Endodermal cell (in vitro differentiated cells): ENCODE measurements around the gene CSF1. TPM values are rescaled to one million over a fixed set of nuclear protein-coding genes. Genes with fewer than 3 reads are reported as not detected.
A peak's percentile ranks its signal among the peaks of the same experiment; 100 is the strongest.

Source experiments
- DNase-seq: peaks from one replicate; pipeline ENCODE4 v3.0.0-alpha.2; 2017
- H3K27ac ChIP-seq: 2 replicates; pipeline ENCODE4 v1.5.1; 2013; ENCODE audit warnings: mild to moderate bottlenecking, low read depth, low read length, moderate library complexity
- H3K27me3 ChIP-seq: 2 replicates; pipeline ENCODE4 v1.6.1; 2013; ENCODE audit warnings: mild to moderate bottlenecking, low read length, moderate library complexity; ENCODE audit not compliant: insufficient read depth, control insufficient read depth, poor library complexity, severe bottlenecking
- H3K36me3 ChIP-seq: 2 replicates; pipeline ENCODE4 v1.7.0; 2013; ENCODE audit warnings: mild to moderate bottlenecking, low read length, moderate library complexity; ENCODE audit not compliant: control insufficient read depth, insufficient read depth
- H3K4me1 ChIP-seq: one replicate; pipeline ENCODE4 v1.7.0; 2013; ENCODE audit warnings: low read length; ENCODE audit not compliant: control insufficient read depth, insufficient read depth
- H3K4me3 ChIP-seq: 2 replicates; pipeline ENCODE4 v1.5.1; 2013; ENCODE audit warnings: mild to moderate bottlenecking, low read length, moderate library complexity
- H3K9ac ChIP-seq: 2 replicates; pipeline ENCODE4 v1.6.1; 2013; ENCODE audit warnings: mild to moderate bottlenecking, low read length, moderate library complexity; ENCODE audit not compliant: poor library complexity, severe bottlenecking; ENCODE audit errors: extremely low read depth
- H3K9me3 ChIP-seq: 2 replicates; pipeline ENCODE4 v1.6.1; 2013; ENCODE audit warnings: mild to moderate bottlenecking, low read length, moderate library complexity; ENCODE audit not compliant: control insufficient read depth
- H3K27ac Mint-ChIP-seq: 2 replicates; pipeline ENCODE4 v1.8.0; 2020; ENCODE audit warnings: mixed read lengths
- H3K27me3 Mint-ChIP-seq: 2 replicates; pipeline ENCODE4 v1.8.0; 2021; ENCODE audit warnings: mild to moderate bottlenecking, mixed read lengths; ENCODE audit not compliant: insufficient read depth
- H3K36me3 Mint-ChIP-seq: 2 replicates; pipeline ENCODE4 v1.8.0; 2020; ENCODE audit warnings: low read depth, mixed read lengths
- H3K4me1 Mint-ChIP-seq: 2 replicates; pipeline ENCODE4 v1.8.0; 2020; ENCODE audit warnings: mixed read lengths
- H3K4me3 Mint-ChIP-seq: 2 replicates; pipeline ENCODE4 v1.8.0; 2020; ENCODE audit warnings: mild to moderate bottlenecking, moderate library complexity, mixed read lengths
- H3K9me3 Mint-ChIP-seq: 2 replicates; pipeline ENCODE4 v1.8.0; 2020; ENCODE audit warnings: mild to moderate bottlenecking, mixed read lengths
- WGBS, 2 experiments: methylation state at CpG; one replicate each; pipeline versions ENCODE4 v1.1.5 to v1.1.7; 2013; ENCODE audit warnings: missing lambda C conversion rate in 2 of 2, mixed read lengths in 1 of 2; ENCODE audit not compliant: insufficient coverage in 1 of 2, insufficient read length in 1 of 2; 5-methylcytosine and 5-hydroxymethylcytosine counted together
- total RNA-seq, 2 donors: library from RNA; stranded (reverse); fragmentation: NEBNext Ultra II Directional in 1 of 2; extraction: Animal tissue kit (Norgen Biotek cat#: 25700) in 1 of 2; gene quantifications; 2 replicates in 1 of 2; 3 replicates in 1 of 2; pipeline ENCODE4 v1.2.1, GENCODE V29; 2021
- TF ChIP-seq, protein P1 (sequence below): fragments of 200-600 bp; sonication (generic); conservative IDR thresholded peaks from 2 replicates; pipeline ENCODE4 v1.5.0; 2021; ENCODE audit warnings: antibody characterized with exemption, mild to moderate bottlenecking

The CSF1 gene
- total RNA-seq, 2 donors from 2014 or later, result 1.0 to 2.1 TPM

DNA sequence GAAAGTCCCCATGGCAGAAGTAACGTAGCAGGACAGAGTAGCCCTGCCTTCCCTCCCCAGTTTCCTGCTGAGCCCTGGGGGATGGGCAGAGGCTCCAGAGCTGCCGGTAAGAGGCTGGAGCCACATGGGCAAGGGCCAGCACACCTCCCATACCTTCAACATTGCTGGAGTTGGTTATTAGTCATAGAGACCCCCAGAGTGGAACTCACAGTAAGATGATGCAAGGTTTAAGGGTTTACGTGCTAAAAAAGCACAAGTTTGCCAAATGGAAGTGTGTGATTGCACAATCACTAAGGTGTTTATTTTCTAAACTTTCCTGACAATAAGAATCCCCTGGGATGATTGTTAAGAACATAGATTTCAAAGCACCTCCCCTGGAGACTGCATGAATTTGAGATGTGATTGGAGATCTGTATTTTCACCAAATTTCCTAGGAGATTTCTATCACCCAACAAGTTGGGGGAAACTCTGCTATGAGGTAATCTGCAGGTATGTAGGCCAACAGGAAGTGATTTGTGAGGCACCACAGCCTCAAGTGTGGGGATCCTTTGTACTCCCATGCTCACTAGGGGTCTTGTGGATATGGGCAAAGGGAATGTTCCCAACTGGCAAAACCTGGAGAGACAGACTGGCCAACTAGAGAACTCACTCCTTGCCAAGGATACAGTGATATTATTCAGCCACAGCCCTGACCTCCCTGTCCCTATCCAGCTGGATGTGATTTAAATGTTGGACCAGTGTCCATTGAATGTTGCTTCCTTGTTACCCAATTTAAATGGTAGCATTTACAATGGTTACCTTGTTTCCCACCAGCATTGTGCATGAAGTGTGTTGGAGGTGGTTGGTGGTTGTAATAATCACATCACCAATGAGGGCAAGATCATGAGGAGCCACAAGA lies 37.1 kb upstream of the CSF1 start:
- Mint-ChIP-seq H3K4me1 (peaks cover 35% of the 10 kb centered on the region), H3K36me3 (no peaks in the 10 kb centered on the region), H3K9me3 (no peaks in the 10 kb centered on the region), H3K27me3 (no peaks in the 10 kb centered on the region), H3K27ac (peak overlapping the region; percentile 61), H3K4me3 (no peak overlapping the region)
- Histone ChIP-seq H3K27me3 (no peaks in the 10 kb centered on the region), H3K4me3 (no peak overlapping the region), H3K4me1 (peaks cover 15% of the 10 kb centered on the region), H3K9ac (no peak overlapping the region), H3K27ac (no peak overlapping the region), H3K36me3 (no peaks in the 10 kb centered on the region), H3K9me3 (no peaks in the 10 kb centered on the region)
- peak; percentile 64 for DNase-seq
- WGBS, 2 experiments, result 76% methylated on average over 3 of the region's 3 CpGs; no CpG with 5 or more reads in 1 of the 2 experiments
- TF ChIP-seq, protein P1, sequence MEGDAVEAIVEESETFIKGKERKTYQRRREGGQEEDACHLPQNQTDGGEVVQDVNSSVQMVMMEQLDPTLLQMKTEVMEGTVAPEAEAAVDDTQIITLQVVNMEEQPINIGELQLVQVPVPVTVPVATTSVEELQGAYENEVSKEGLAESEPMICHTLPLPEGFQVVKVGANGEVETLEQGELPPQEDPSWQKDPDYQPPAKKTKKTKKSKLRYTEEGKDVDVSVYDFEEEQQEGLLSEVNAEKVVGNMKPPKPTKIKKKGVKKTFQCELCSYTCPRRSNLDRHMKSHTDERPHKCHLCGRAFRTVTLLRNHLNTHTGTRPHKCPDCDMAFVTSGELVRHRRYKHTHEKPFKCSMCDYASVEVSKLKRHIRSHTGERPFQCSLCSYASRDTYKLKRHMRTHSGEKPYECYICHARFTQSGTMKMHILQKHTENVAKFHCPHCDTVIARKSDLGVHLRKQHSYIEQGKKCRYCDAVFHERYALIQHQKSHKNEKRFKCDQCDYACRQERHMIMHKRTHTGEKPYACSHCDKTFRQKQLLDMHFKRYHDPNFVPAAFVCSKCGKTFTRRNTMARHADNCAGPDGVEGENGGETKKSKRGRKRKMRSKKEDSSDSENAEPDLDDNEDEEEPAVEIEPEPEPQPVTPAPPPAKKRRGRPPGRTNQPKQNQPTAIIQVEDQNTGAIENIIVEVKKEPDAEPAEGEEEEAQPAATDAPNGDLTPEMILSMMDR, result no peak

DNA sequence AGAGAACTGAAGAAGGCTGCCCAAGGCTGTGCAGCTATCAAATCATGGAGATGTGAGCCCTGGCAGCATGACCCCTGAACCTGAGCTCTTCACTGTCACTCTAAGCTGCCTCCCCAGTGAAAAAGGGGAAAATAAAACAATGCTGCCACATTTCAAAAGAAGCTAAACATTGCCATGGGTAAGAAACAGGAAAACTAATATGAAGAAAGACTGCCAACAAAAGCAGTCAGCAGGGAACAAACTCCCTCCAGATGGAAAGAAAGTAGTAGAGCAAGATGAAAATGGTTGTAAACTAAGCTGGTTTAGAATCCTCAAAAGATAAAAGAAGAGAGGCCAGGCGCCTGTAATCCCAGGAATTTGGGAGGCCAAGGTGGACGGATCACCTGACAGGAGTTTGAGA lies 36.2 kb upstream of the CSF1 start:
- Histone ChIP-seq H3K4me3 (no peak overlapping the region), H3K4me1 (peaks cover 15% of the 10 kb centered on the region), H3K9ac (no peak overlapping the region), H3K9me3 (no peaks in the 10 kb centered on the region), H3K36me3 (no peaks in the 10 kb centered on the region), H3K27me3 (no peaks in the 10 kb centered on the region), H3K27ac (no peak overlapping the region)
- H3K27ac Mint-ChIP-seq, result no peak overlapping the region
- H3K36me3 Mint-ChIP-seq, result no peaks in the 10 kb centered on the region
- 71 to 78% methylated on average over 1 to 2 of the region's 2 CpGs for WGBS, 2 experiments
- H3K4me3 Mint-ChIP-seq, result no peak overlapping the region
- H3K4me1 Mint-ChIP-seq, result peaks cover 35% of the 10 kb centered on the region
- DNase-seq, result no peak
- TF ChIP-seq, protein P1, result no peak
- no peaks in the 10 kb centered on the region for H3K27me3 Mint-ChIP-seq
- no peaks in the 10 kb centered on the region for H3K9me3 Mint-ChIP-seq

DNA sequence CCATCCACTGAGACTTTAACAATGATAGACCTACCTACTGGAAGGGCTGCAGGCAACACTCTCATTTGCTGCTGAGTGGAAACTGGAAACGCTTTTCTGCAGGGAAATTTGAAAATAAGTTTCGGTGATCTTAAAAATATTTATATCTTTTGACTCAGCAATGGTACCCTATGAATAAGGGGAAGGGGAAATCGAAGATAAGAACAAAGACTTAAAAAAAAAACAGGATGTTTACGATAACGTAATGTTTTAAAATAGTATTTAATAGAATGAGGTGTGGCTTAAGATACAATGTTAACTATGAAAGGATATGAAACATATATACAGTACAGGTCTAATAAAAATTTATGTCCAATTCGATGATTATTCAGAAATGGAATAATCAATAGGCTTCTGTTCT lies 34.8 kb upstream of the CSF1 start:
- no peak overlapping the region for H3K9ac ChIP-seq
- Mint-ChIP-seq H3K27me3 (no peaks in the 10 kb centered on the region), H3K4me3 (no peak overlapping the region), H3K27ac (no peak overlapping the region), H3K4me1 (peaks cover 35% of the 10 kb centered on the region), H3K9me3 (no peaks in the 10 kb centered on the region), H3K36me3 (no peaks in the 10 kb centered on the region)
- DNase-seq, result no peak
- no peaks in the 10 kb centered on the region for H3K36me3 ChIP-seq
- no peak overlapping the region for H3K4me3 ChIP-seq
- TF ChIP-seq, protein P1, result no peak
- peaks cover 15% of the 10 kb centered on the region for H3K4me1 ChIP-seq
- H3K27me3 ChIP-seq, result no peaks in the 10 kb centered on the region
- no peaks in the 10 kb centered on the region for H3K9me3 ChIP-seq
- 82 to 95% methylated on average over 3 to 6 of the region's 6 CpGs for WGBS, 2 experiments
- no peak overlapping the region for H3K27ac ChIP-seq
